Uterus (tissue), 4 donors: Measurements from ENCODE around the gene SMURF1. TPM values are rescaled to one million over a fixed set of nuclear protein-coding genes. Genes with fewer than 3 reads are reported as not detected.

Source experiments
- DNase-seq, 2 donors: peaks; one replicate each; pipeline ENCODE4 v3.0.0-alpha.2; 2019 to 2020
- H3K27ac ChIP-seq, 2 donors: fragments of 200-600 bp; sonication (generic); 1 replicate in 1 of 2; 2 replicates in 1 of 2; pipeline ENCODE4 v1.5.1; 2016 to 2018
- H3K27me3 ChIP-seq, 2 donors: fragments of 200-600 bp; sonication (generic); one replicate each; pipeline ENCODE4 v1.5.1; 2018 to 2019; ENCODE audit warnings: control low read depth in 1 of 2
- H3K36me3 ChIP-seq, 2 donors: fragments of 200-600 bp; sonication (generic); one replicate each; pipeline ENCODE4 v1.5.1; 2019; ENCODE audit warnings: control low read depth in 1 of 2
- H3K4me1 ChIP-seq, 2 donors: fragments of 200-600 bp; sonication (generic); one replicate each; pipeline ENCODE4 v1.5.1; 2018 to 2019; ENCODE audit warnings: control low read depth in 1 of 2
- H3K4me3 ChIP-seq, 2 donors: fragments of 200-600 bp; sonication (generic); 1 replicate in 1 of 2; 2 replicates in 1 of 2; pipeline ENCODE4 v1.5.1; 2018 to 2019; ENCODE audit warnings: mild to moderate bottlenecking in 1 of 2
- H3K9me3 ChIP-seq, 2 donors: fragments of 200-600 bp; sonication (generic); one replicate each; pipeline ENCODE4 v1.5.1; 2019; ENCODE audit warnings: control low read depth in 1 of 2
- CTCF ChIP-seq, 4 experiments: fragments of 200-600 bp in 2 of 4; fragments of 450-650 bp in 2 of 4; sonication (generic) in 2 of 4; IDR thresholded peaks; one replicate each; pipeline ENCODE4 v1.5.1; 2016 to 2019; ENCODE audit warnings: antibody characterized with exemption in 4 of 4, mild to moderate bottlenecking in 2 of 4, moderate library complexity in 1 of 4
- POLR2A ChIP-seq, 2 donors: fragments of 450-650 bp; IDR thresholded peaks; one replicate each; pipeline ENCODE4 v1.6.1; 2016; ENCODE audit warnings: antibody characterized with exemption in 2 of 2, mild to moderate bottlenecking in 1 of 2, moderate library complexity in 1 of 2
- intact Hi-C: fragments of 100-400 bp; cut with DNase I; formaldehyde crosslinking; loops from one replicate; pipeline ENCODE4 v1.15.1; 2023; ENCODE audit warnings: low total_unique reads
- total RNA-seq, 4 donors: library from RNA; depleted of rRNA in 3 of 4; stranded (reverse); fragments of >200 nt in 3 of 4; gene quantifications; one replicate each; pipeline versions ENCODE4 v1.1.0 to v1.2.4, GENCODE V29; 2014 to 2023
- donor health status: DM: yes; HTN: yes; CAD: no.

The SMURF1 gene
- total RNA-seq, 4 donors from 2014 or later = 14.4 to 39.5 (median 26.2) TPM

GRCh38 chr7:98988641-98989040 is 155.3 kb downstream of the SMURF1 start:
- Histone ChIP-seq H3K9me3 (no peaks in the 10 kb centered on the region), H3K27me3 (no peaks in the 10 kb centered on the region), H3K4me3 (no peak overlapping the region), H3K36me3 (no peaks in the 10 kb centered on the region), H3K27ac (no peak overlapping the region), H3K4me1 (no peaks in the 10 kb centered on the region)
- no peak for DNase-seq
- TF ChIP-seq CTCF (IDR thresholded peaks at IDR 0.05) (no peak), POLR2A (IDR thresholded peaks at IDR 0.05) (no peak)
- intact Hi-C loops = no loop called here

- no peaks in the 10 kb centered on the region for H3K36me3 ChIP-seq
- no peaks in the 10 kb centered on the region for H3K27me3 ChIP-seq
- H3K27ac ChIP-seq = no peak overlapping the region
- no peak for DNase-seq
- no peak overlapping the region for H3K4me3 ChIP-seq
- TF ChIP-seq CTCF (IDR thresholded peaks at IDR 0.05) (no peak), POLR2A (IDR thresholded peaks at IDR 0.05) (no peak)
- H3K4me1 ChIP-seq = no peaks in the 10 kb centered on the region
- intact Hi-C loops = no loop called here
- no peaks in the 10 kb centered on the region for H3K9me3 ChIP-seq
Measured at GRCh38 chr7:98985945-98986344, 158.0 kb downstream of the SMURF1 start.

- H3K36me3 ChIP-seq = no peaks in the 10 kb centered on the region
- TF ChIP-seq CTCF (IDR thresholded peaks at IDR 0.05) (no peak), POLR2A (IDR thresholded peaks at IDR 0.05) (no peak)
- DNase-seq = no peak
Measured at GRCh38 chr7:98985406-98985805, 158.5 kb downstream of the SMURF1 start.

GRCh38 chr7:98984126-98984525 is 159.8 kb downstream of the SMURF1 start:
- DNase-seq = no peak
- Histone ChIP-seq H3K4me3 (no peak overlapping the region), H3K27ac (no peak overlapping the region), H3K27me3 (no peaks in the 10 kb centered on the region), H3K4me1 (no peaks in the 10 kb centered on the region), H3K9me3 (no peaks in the 10 kb centered on the region), H3K36me3 (no peaks in the 10 kb centered on the region)
- no peak for TF ChIP-seq POLR2A (IDR thresholded peaks at IDR 0.05)
- no peak for TF ChIP-seq CTCF (IDR thresholded peaks at IDR 0.05)
- intact Hi-C loops = no loop called here

More at GRCh38 chr7:98985406-98985805, 158.5 kb downstream of the SMURF1 start:
- H3K4me1 ChIP-seq = no peaks in the 10 kb centered on the region
- H3K4me3 ChIP-seq = no peak overlapping the region
- no peak overlapping the region for H3K27ac ChIP-seq
- intact Hi-C loops = no loop called here
- no peaks in the 10 kb centered on the region for H3K27me3 ChIP-seq
- H3K9me3 ChIP-seq = no peaks in the 10 kb centered on the region

- no peaks in the 10 kb centered on the region for H3K4me1 ChIP-seq
- intact Hi-C loops = no loop called here
- H3K27me3 ChIP-seq = no peaks in the 10 kb centered on the region
- no peak overlapping the region for H3K27ac ChIP-seq
- TF ChIP-seq POLR2A (IDR thresholded peaks at IDR 0.05) (no peak), CTCF (IDR thresholded peaks at IDR 0.05) (no peak)
- DNase-seq = no peak
- H3K36me3 ChIP-seq = no peaks in the 10 kb centered on the region
- H3K9me3 ChIP-seq = no peaks in the 10 kb centered on the region
- H3K4me3 ChIP-seq = no peak overlapping the region
Measured at GRCh38 chr7:98982686-98983085, 161.2 kb downstream of the SMURF1 start.
